HCT116 (cell line): ENCODE measurements around the gene CTAGE1. TPM values are rescaled to one million over a fixed set of nuclear protein-coding genes. Genes with fewer than 3 reads are reported as not detected.

Experiments used
- ATAC-seq: fragments of 200-7000 bp; cut with Tn5 transposase; 2 replicates; pipeline ENCODE4 v1.9.1; 2020; ENCODE audit warnings: mild to moderate bottlenecking, moderate library complexity
- BruUV-seq: library from RNA; stranded (reverse); fragments of 400-500 nt; replicated peaks from 2 replicates; lab custom pipeline; 2021; lab: Mats Ljungman, UMichigan
- CTCF ChIA-PET: fragments of 300-600 bp; sonication (Branson Sonifier 250); formaldehyde crosslinking; loops from one replicate; lab custom pipeline; 2021; ENCODE audit warnings: antibody characterized with exemption; lab: Charles Lee
- POLR2A ChIA-PET: fragments of 300-600, 350-600 bp; sonication (Branson Sonifier 250); formaldehyde crosslinking; loops from one replicate; lab custom pipeline; 2021; ENCODE audit warnings: antibody characterized with exemption; lab: Charles Lee
- RAD21 ChIA-PET, 2 experiments: fragments of 300-600 bp; sonication (Branson Sonifier 250); formaldehyde crosslinking; loops; one replicate each; lab custom pipeline; 2023; ENCODE audit warnings: low total read pairs in 2 of 2; ENCODE audit not compliant: uncharacterized antibody in 2 of 2, unreplicated experiment in 2 of 2, low non-redundant PET in 1 of 2; lab: Charles Lee
- DNase-seq: peaks from one replicate; pipeline ENCODE4 v3.0.0-alpha.2; 2010; ENCODE audit warnings: low read depth, low spot score
- H2AFZ ChIP-seq: fragments of 200-600 bp; shearing (Covaris generic), sonication (generic); 2 replicates; pipeline ENCODE4 v1.6.1; 2017; ENCODE audit warnings: low read depth, mixed run types, mixed read lengths, antibody characterized with exemption, low read length; ENCODE audit not compliant: poor library complexity, severe bottlenecking
- H3K27ac ChIP-seq: 2 replicates; pipeline ENCODE4 v1.5.1; 2012; ENCODE audit warnings: low read depth, low read length
- H3K27me3 ChIP-seq: fragments of 200-600 bp; sonication (generic); 2 replicates; pipeline ENCODE4 v1.6.1; 2016; ENCODE audit warnings: mixed run types, low read length, mixed read lengths; ENCODE audit not compliant: insufficient read depth
- H3K36me3 ChIP-seq, 2 experiments: fragments of 200-500 bp in 1 of 2; fragments of 200-600 bp in 1 of 2; sonication (Bioruptor generic) in 1 of 2; sonication (generic) in 1 of 2; 2 replicates each; pipeline versions ENCODE4 v1.5.1 to v1.6.1; 2014 to 2016; ENCODE audit warnings: low read length in 2 of 2, inconsistent platforms in 1 of 2, mixed read lengths in 1 of 2, mixed run types in 1 of 2; ENCODE audit not compliant: insufficient read depth in 2 of 2, control insufficient read depth in 1 of 2
- H3K4me1 ChIP-seq, 2 experiments: fragments of 200-600 bp in 1 of 2; sonication (generic) in 1 of 2; 2 replicates each; pipeline versions ENCODE4 v1.5.1 to v1.6.1; 2012 to 2017; ENCODE audit warnings: low read length in 2 of 2, inconsistent platforms in 1 of 2, mild to moderate bottlenecking in 1 of 2, mixed read lengths in 1 of 2, mixed run types in 1 of 2, moderate library complexity in 1 of 2; ENCODE audit not compliant: insufficient read depth in 2 of 2, control insufficient read depth in 1 of 2
- H3K4me2 ChIP-seq: fragments of 200-600 bp; sonication (generic); 2 replicates; pipeline ENCODE4 v1.6.1; 2017; ENCODE audit warnings: mixed run types, low read length, mixed read lengths
- H3K4me3 ChIP-seq, 2 experiments: fragments of 200-600 bp in 1 of 2; sonication (generic) in 1 of 2; replicated peaks in 1 of 2; 2 replicates each; pipeline ENCODE4 v1.5.1; 2011 to 2016; ENCODE audit warnings: low read length in 2 of 2, control low read depth in 1 of 2, low read depth in 1 of 2, mild to moderate bottlenecking in 1 of 2, mixed read lengths in 1 of 2, mixed run types in 1 of 2
- H3K79me2 ChIP-seq: fragments of 200-600 bp; sonication (generic); 2 replicates; pipeline ENCODE4 v1.6.1; 2017; ENCODE audit warnings: mild to moderate bottlenecking, mixed run types, low read length, moderate library complexity, mixed read lengths; ENCODE audit not compliant: insufficient read depth
- H3K9ac ChIP-seq: fragments of 200-600 bp; sonication (generic); 2 replicates; pipeline ENCODE4 v1.6.1; 2016; ENCODE audit warnings: low read length, mixed read lengths
- H3K9me2 ChIP-seq: fragments of 200-600 bp; sonication (generic), shearing (Covaris generic); 2 replicates; pipeline ENCODE4 v1.6.1; 2017; ENCODE audit warnings: mixed run types, mild to moderate bottlenecking, moderate library complexity; ENCODE audit not compliant: insufficient read depth
- H3K9me3 ChIP-seq, 2 experiments: fragments of 200-500 bp in 1 of 2; fragments of 200-600 bp in 1 of 2; sonication (Bioruptor generic) in 1 of 2; sonication (generic) in 1 of 2; 2 replicates each; pipeline ENCODE4 v1.6.1; 2014 to 2017; ENCODE audit warnings: low read length in 2 of 2, mixed read lengths in 2 of 2, inconsistent platforms in 1 of 2, low read depth in 1 of 2, mild to moderate bottlenecking in 1 of 2, mixed run types in 1 of 2, moderate library complexity in 1 of 2; ENCODE audit not compliant: control insufficient read depth in 1 of 2, insufficient read depth in 1 of 2
- H4K20me1 ChIP-seq: fragments of 200-600 bp; sonication (generic), shearing (Covaris generic); 2 replicates; pipeline ENCODE4 v1.6.1; 2017; ENCODE audit warnings: mixed run types, mild to moderate bottlenecking, moderate library complexity; ENCODE audit not compliant: insufficient read depth
- CBX3 ChIP-seq: IDR thresholded peaks from 2 replicates; pipeline ENCODE4 v1.6.1; 2012; ENCODE audit warnings: low read depth
- CEBPB ChIP-seq: IDR thresholded peaks from 2 replicates; pipeline ENCODE4 v1.6.1; 2012; ENCODE audit warnings: low read depth
- CTCF ChIP-seq, 3 experiments: fragments of 200-600 bp in 1 of 3; sonication (generic) in 1 of 3; IDR thresholded peaks in 2 of 3; conservative IDR thresholded peaks in 1 of 3; 2 replicates each; pipeline ENCODE4 v1.5.1; 2012 to 2017; ENCODE audit warnings: low read depth in 2 of 3, low read length in 2 of 3, antibody characterized with exemption in 1 of 3, borderline replicate concordance in 1 of 3, control low read depth in 1 of 3, mild to moderate bottlenecking in 1 of 3, mixed read lengths in 1 of 3, mixed run types in 1 of 3, moderate library complexity in 1 of 3; ENCODE audit not compliant: insufficient read depth in 1 of 3
- EGR1 ChIP-seq: IDR thresholded peaks from 2 replicates; pipeline ENCODE4 v1.6.1; 2012; ENCODE audit warnings: low read depth
- ELF1 ChIP-seq: IDR thresholded peaks from 2 replicates; pipeline ENCODE4 v1.6.1; 2012; ENCODE audit warnings: low read depth, borderline replicate concordance
- EZH2 ChIP-seq: fragments of 200-600 bp; sonication (generic); IDR thresholded peaks from 2 replicates; pipeline ENCODE4 v1.6.1; 2017; ENCODE audit warnings: antibody characterized with exemption, mixed run types
- EZH2phosphoT487 ChIP-seq: fragments of 200-600 bp; IDR thresholded peaks from 2 replicates; pipeline ENCODE4 v1.6.1; 2018; ENCODE audit warnings: antibody characterized with exemption, borderline replicate concordance
- FOSL1 ChIP-seq: IDR thresholded peaks from 2 replicates; pipeline ENCODE4 v1.6.1; 2012; ENCODE audit warnings: low read depth
- JUND ChIP-seq: IDR thresholded peaks from 2 replicates; pipeline ENCODE4 v1.6.1; 2012
- POLR2A ChIP-seq: IDR thresholded peaks from 2 replicates; pipeline ENCODE4 v1.7.0; 2011; ENCODE audit warnings: borderline replicate concordance; ENCODE audit not compliant: insufficient read depth, insufficient read length; ENCODE audit errors: extremely low read depth
- POLR2AphosphoS5 ChIP-seq: IDR thresholded peaks from 2 replicates; pipeline ENCODE4 v1.6.1; 2011; ENCODE audit warnings: mild to moderate bottlenecking, low read depth, low read length, moderate library complexity
- RAD21 ChIP-seq: IDR thresholded peaks from 2 replicates; pipeline ENCODE4 v1.6.1; 2012; ENCODE audit warnings: low read depth, mild to moderate bottlenecking
- REST ChIP-seq: IDR thresholded peaks from 2 replicates; pipeline ENCODE4 v1.6.1; 2012; ENCODE audit warnings: low read depth
- SIN3A ChIP-seq: IDR thresholded peaks from 2 replicates; pipeline ENCODE4 v1.6.1; 2012; ENCODE audit warnings: low read depth
- SP1 ChIP-seq: IDR thresholded peaks from 2 replicates; pipeline ENCODE4 v1.6.1; 2012; ENCODE audit warnings: low read depth
- TCF7L2 ChIP-seq: IDR thresholded peaks from 2 replicates; pipeline ENCODE4 v1.7.0; 2011; ENCODE audit warnings: borderline replicate concordance, inconsistent platforms; ENCODE audit not compliant: insufficient read depth, insufficient read length; ENCODE audit errors: extremely low read depth
- YY1 ChIP-seq: IDR thresholded peaks from 2 replicates; pipeline ENCODE4 v1.6.1; 2011; ENCODE audit warnings: low read length, low read depth, moderate library complexity, mild to moderate bottlenecking; ENCODE audit not compliant: insufficient replicate concordance; ENCODE audit errors: extremely low read depth
- ZBTB33 ChIP-seq: IDR thresholded peaks from 2 replicates; pipeline ENCODE4 v1.6.1; 2011; ENCODE audit warnings: mild to moderate bottlenecking, low read length, moderate library complexity; ENCODE audit not compliant: insufficient replicate concordance; ENCODE audit errors: extremely low read depth
- ZFX ChIP-seq: fragments of 450-650 bp; IDR thresholded peaks from 2 replicates; pipeline ENCODE4 v1.6.1; 2017
- intact Hi-C: fragments of 100-400 bp; cut with micrococcal nuclease; formaldehyde crosslinking; loops from 2 replicates; pipeline ENCODE4 v1.10.0; 2022
- total RNA-seq: library from RNA; stranded (reverse); gene quantifications from one replicate; pipeline ENCODE4 v1.2.1, GENCODE V29; 2021; ENCODE audit not compliant: unreplicated experiment

Gene CTAGE1
- total RNA-seq, 1 experiment from 2014 or later: not detected

- H3K4me3 ChIP-seq: peak overlapping the region in 1 of 2 experiments; percentile 30; a peak in 2 of 4 replicates
- ATAC-seq: peak; percentile 73
- no peaks in the 10 kb centered on the region for H3K9me2 ChIP-seq
- BruUV-seq: TSS peak; percentile 89
- H3K79me2 ChIP-seq: no peaks in the 10 kb centered on the region
- POLR2A ChIA-PET: interaction anchor here (1.0 kb wide), 1 partner anchor 8 kb away, joined by 3 read pairs; no protein-coding TSS in a partner anchor
- H3K27me3 ChIP-seq: no peaks in the 10 kb centered on the region
- H3K4me2 ChIP-seq: peak overlapping the region; percentile 72
- no peaks in the 10 kb centered on the region for H3K9me3 ChIP-seq
- peaks cover 26 to 31% of the 10 kb centered on the region in 2 experiments for H3K4me1 ChIP-seq
- CTCF ChIA-PET: interaction anchor here (1.1 to 1.4 kb wide), 2 partner anchors 88 to 96 kb away, joined by 4 read pairs; no protein-coding TSS in a partner anchor
- intact Hi-C loops: no loop called here
- DNase-seq: peak; percentile 10
- no peaks in the 10 kb centered on the region for H3K36me3 ChIP-seq
- 0 out of 2 replicates have a peak overlapping the region, but pooled peaks have one; percentile 37 for H3K27ac ChIP-seq
- RAD21 ChIA-PET: no interaction called here
- no peak overlapping the region for H3K9ac ChIP-seq
- H2AFZ ChIP-seq: peak overlapping the region; percentile 77
- no peaks in the 10 kb centered on the region for H4K20me1 ChIP-seq
- TF ChIP-seq JUND: no peak
- TF ChIP-seq CTCF (IDR thresholded peaks at IDR 0.05 in 2 of 3, conservative IDR thresholded peaks at IDR 0.05 in 1 of 3; ENCODE audit: borderline replicate concordance in 1 of 3, insufficient read depth in 1 of 3, low read depth in 2 of 3, low read length in 2 of 3): no peak
- TF ChIP-seq ELF1: no peak
- TF ChIP-seq REST: no peak
- no peak for TF ChIP-seq EGR1
- TF ChIP-seq RAD21: no peak
- TF ChIP-seq EZH2phosphoT487: no peak
- no peak for TF ChIP-seq EZH2
- TF ChIP-seq SP1: 0 out of 2 replicates have a peak, but pooled peaks have one; percentile 31
- TF ChIP-seq POLR2AphosphoS5: no peak
- TF ChIP-seq ZBTB33: no peak
- TF ChIP-seq POLR2A: no peak
- TF ChIP-seq CEBPB: no peak
- no peak for TF ChIP-seq ZFX
- TF ChIP-seq SIN3A: no peak
- no peak for TF ChIP-seq YY1
- TF ChIP-seq TCF7L2: no peak
- no peak for TF ChIP-seq CBX3
- TF ChIP-seq FOSL1: 0 out of 2 replicates have a peak, but pooled peaks have one; percentile 27
Observed at GRCh38 chr18:22466608-22467395, 49.1 kb upstream of the CTAGE1 start.
